ENCODE measurements around the gene ASAP2.

The ASAP2 gene

GRCh38 chr2:9391961-9392720, 185.5 kb downstream of the ASAP2 start:
- Histone ChIP-seq H2BK120ac (ENCODE audit: low read depth, low read length) (no peak overlapping the region), H3K23ac (ENCODE audit: low read depth, low read length, poor library complexity) (no peak overlapping the region), H4K91ac (ENCODE audit: low read depth, low read length, poor library complexity) (no peak overlapping the region), H3K27ac (replicated peaks; ENCODE audit: low read length) (no peak overlapping the region), H3K36me3 (replicated peaks in 1 of 2; ENCODE audit: control insufficient read depth in 2 of 2, insufficient read depth in 2 of 2, low read length in 2 of 2) (peaks cover 28 to 91% of the 10 kb centered on the region in 2 donors), H3K9ac (ENCODE audit: low read depth, low read length, poor library complexity) (no peak overlapping the region), H2BK5ac (ENCODE audit: low read length) (no peak overlapping the region), H2BK15ac (ENCODE audit: low read length) (no peak overlapping the region), H3K14ac (ENCODE audit: low read length) (no peak overlapping the region), H3K79me1 (ENCODE audit: low read depth, low read length) (no peaks in the 10 kb centered on the region), H2BK12ac (ENCODE audit: low read length) (no peak overlapping the region), H4K8ac (ENCODE audit: low read depth, low read length) (no peak overlapping the region), H3K4me3 (ENCODE audit: low read length in 2 of 2) (no peak overlapping the region), H3K18ac (ENCODE audit: low read length) (peak overlapping the region; percentile 11), H2AFZ (ENCODE audit: low read length) (no peak overlapping the region), H2AK5ac (ENCODE audit: low read depth, low read length) (no peak overlapping the region), H3K9me3 (replicated peaks in 1 of 2; ENCODE audit: control insufficient read depth in 2 of 2, insufficient read depth in 1 of 2, low read depth in 1 of 2, low read length in 2 of 2) (no peaks in the 10 kb centered on the region), H3K27me3 (ENCODE audit: control insufficient read depth in 3 of 3, insufficient read depth in 3 of 3, low read depth in 1 of 3, low read length in 3 of 3) (no peaks in the 10 kb centered on the region), H3K4me1 (ENCODE audit: control insufficient read depth in 2 of 2, insufficient read depth in 1 of 2, low read depth in 1 of 2, low read length in 2 of 2) (peaks cover 9 to 13% of the 10 kb centered on the region in 2 donors), H3K4ac (ENCODE audit: low read length) (no peak overlapping the region), H3K4me2 (ENCODE audit: insufficient read depth, low read length, poor library complexity, severe bottlenecking) (no peak overlapping the region)
- no CpG with 5 or more reads among the region's 13 CpGs for WGBS, 2 donors (ENCODE audit: extremely low coverage in 2 of 2, insufficient read length in 2 of 2, insufficient replicate concordance in 1 of 2)
- no peak for DNase-seq (ENCODE audit: low spot score)

- Histone ChIP-seq H3K27ac (replicated peaks; ENCODE audit: low read length) (peak overlapping the region; percentile 64), H3K23ac (ENCODE audit: low read depth, low read length, poor library complexity) (no peak overlapping the region), H3K14ac (ENCODE audit: low read length) (no peak overlapping the region), H3K4ac (ENCODE audit: low read length) (no peak overlapping the region), H2AK5ac (ENCODE audit: low read depth, low read length) (no peak overlapping the region), H4K91ac (ENCODE audit: low read depth, low read length, poor library complexity) (no peak overlapping the region), H3K4me1 (ENCODE audit: control insufficient read depth in 2 of 2, insufficient read depth in 1 of 2, low read depth in 1 of 2, low read length in 2 of 2) (peaks cover 9 to 13% of the 10 kb centered on the region in 2 donors), H3K79me1 (ENCODE audit: low read depth, low read length) (no peaks in the 10 kb centered on the region), H2BK5ac (ENCODE audit: low read length) (no peak overlapping the region), H3K27me3 (ENCODE audit: control insufficient read depth in 3 of 3, insufficient read depth in 3 of 3, low read depth in 1 of 3, low read length in 3 of 3) (no peaks in the 10 kb centered on the region), H3K36me3 (replicated peaks in 1 of 2; ENCODE audit: control insufficient read depth in 2 of 2, insufficient read depth in 2 of 2, low read length in 2 of 2) (peaks cover 23 to 87% of the 10 kb centered on the region in 2 donors), H2BK12ac (ENCODE audit: low read length) (no peak overlapping the region), H3K18ac (ENCODE audit: low read length) (peak overlapping the region; percentile 63), H2BK15ac (ENCODE audit: low read length) (no peak overlapping the region), H2AFZ (ENCODE audit: low read length) (peak overlapping the region; percentile 41), H2BK120ac (ENCODE audit: low read depth, low read length) (no peak overlapping the region), H3K4me2 (ENCODE audit: insufficient read depth, low read length, poor library complexity, severe bottlenecking) (no peak overlapping the region), H3K9me3 (replicated peaks in 1 of 2; ENCODE audit: control insufficient read depth in 2 of 2, insufficient read depth in 1 of 2, low read depth in 1 of 2, low read length in 2 of 2) (no peaks in the 10 kb centered on the region), H3K4me3 (ENCODE audit: low read length in 2 of 2) (no peak overlapping the region), H4K8ac (ENCODE audit: low read depth, low read length) (no peak overlapping the region), H3K9ac (ENCODE audit: low read depth, low read length, poor library complexity) (no peak overlapping the region)
- DNase-seq (ENCODE audit: low spot score): no peak
- WGBS, 2 donors (ENCODE audit: extremely low coverage in 2 of 2, insufficient read length in 2 of 2, insufficient replicate concordance in 1 of 2): no CpG with 5 or more reads among the region's 28 CpGs
These were observed 186.5 kb downstream of the ASAP2 start for GRCh38 chr2:9392898-9393765.

- Histone ChIP-seq H3K4me2 (ENCODE audit: insufficient read depth, low read length, poor library complexity, severe bottlenecking) (no peak overlapping the region), H2AK5ac (ENCODE audit: low read depth, low read length) (no peak overlapping the region), H3K27me3 (ENCODE audit: control insufficient read depth in 3 of 3, insufficient read depth in 3 of 3, low read depth in 1 of 3, low read length in 3 of 3) (no peaks in the 10 kb centered on the region), H2BK12ac (ENCODE audit: low read length) (no peak overlapping the region), H3K4me3 (ENCODE audit: low read length in 2 of 2) (no peak overlapping the region), H3K9me3 (replicated peaks in 1 of 2; ENCODE audit: control insufficient read depth in 2 of 2, insufficient read depth in 1 of 2, low read depth in 1 of 2, low read length in 2 of 2) (no peaks in the 10 kb centered on the region), H4K91ac (ENCODE audit: low read depth, low read length, poor library complexity) (no peak overlapping the region), H3K9ac (ENCODE audit: low read depth, low read length, poor library complexity) (no peak overlapping the region), H3K14ac (ENCODE audit: low read length) (no peak overlapping the region), H3K4ac (ENCODE audit: low read length) (no peak overlapping the region), H2BK120ac (ENCODE audit: low read depth, low read length) (no peak overlapping the region), H2BK5ac (ENCODE audit: low read length) (no peak overlapping the region), H3K36me3 (replicated peaks in 1 of 2; ENCODE audit: control insufficient read depth in 2 of 2, insufficient read depth in 2 of 2, low read length in 2 of 2) (peaks cover 21 to 81% of the 10 kb centered on the region in 2 donors), H2AFZ (ENCODE audit: low read length) (no peak overlapping the region), H3K79me1 (ENCODE audit: low read depth, low read length) (no peaks in the 10 kb centered on the region), H3K27ac (replicated peaks; ENCODE audit: low read length) (no peak overlapping the region), H3K18ac (ENCODE audit: low read length) (no peak overlapping the region), H3K4me1 (ENCODE audit: control insufficient read depth in 2 of 2, insufficient read depth in 1 of 2, low read depth in 1 of 2, low read length in 2 of 2) (peaks cover 11 to 13% of the 10 kb centered on the region in 2 donors), H4K8ac (ENCODE audit: low read depth, low read length) (no peak overlapping the region), H3K23ac (ENCODE audit: low read depth, low read length, poor library complexity) (no peak overlapping the region), H2BK15ac (ENCODE audit: low read length) (no peak overlapping the region)
- no CpG with 5 or more reads among the region's 15 CpGs for WGBS, 2 donors (ENCODE audit: extremely low coverage in 2 of 2, insufficient read length in 2 of 2, insufficient replicate concordance in 1 of 2)
- DNase-seq (ENCODE audit: low spot score): no peak
These were observed 188.2 kb downstream of the ASAP2 start for GRCh38 chr2:9394816-9395215.

- Histone ChIP-seq H3K4ac (ENCODE audit: low read length) (no peak overlapping the region), H4K8ac (ENCODE audit: low read depth, low read length) (no peak overlapping the region), H2BK12ac (ENCODE audit: low read length) (no peak overlapping the region), H3K4me2 (ENCODE audit: insufficient read depth, low read length, poor library complexity, severe bottlenecking) (no peak overlapping the region), H3K23ac (ENCODE audit: low read depth, low read length, poor library complexity) (no peak overlapping the region), H4K91ac (ENCODE audit: low read depth, low read length, poor library complexity) (no peak overlapping the region), H2BK15ac (ENCODE audit: low read length) (no peak overlapping the region), H3K18ac (ENCODE audit: low read length) (no peak overlapping the region), H3K9ac (ENCODE audit: low read depth, low read length, poor library complexity) (no peak overlapping the region), H2AK5ac (ENCODE audit: low read depth, low read length) (no peak overlapping the region), H3K14ac (ENCODE audit: low read length) (no peak overlapping the region), H2AFZ (ENCODE audit: low read length) (no peak overlapping the region), H3K27ac (replicated peaks; ENCODE audit: low read length) (no peak overlapping the region), H3K9me3 (replicated peaks in 1 of 2; ENCODE audit: control insufficient read depth in 2 of 2, insufficient read depth in 1 of 2, low read depth in 1 of 2, low read length in 2 of 2) (no peaks in the 10 kb centered on the region), H2BK120ac (ENCODE audit: low read depth, low read length) (no peak overlapping the region), H3K36me3 (replicated peaks in 1 of 2; ENCODE audit: control insufficient read depth in 2 of 2, insufficient read depth in 2 of 2, low read length in 2 of 2) (peaks cover 15 to 76% of the 10 kb centered on the region in 2 donors), H3K27me3 (ENCODE audit: control insufficient read depth in 3 of 3, insufficient read depth in 3 of 3, low read depth in 1 of 3, low read length in 3 of 3) (no peaks in the 10 kb centered on the region), H3K4me1 (ENCODE audit: control insufficient read depth in 2 of 2, insufficient read depth in 1 of 2, low read depth in 1 of 2, low read length in 2 of 2) (peaks cover 12 to 13% of the 10 kb centered on the region in 2 donors), H3K79me1 (ENCODE audit: low read depth, low read length) (no peaks in the 10 kb centered on the region), H3K4me3 (ENCODE audit: low read length in 2 of 2) (peak overlapping the region in 1 of 2 donors; percentile 5), H2BK5ac (ENCODE audit: low read length) (no peak overlapping the region)
- no CpG with 5 or more reads among the region's 14 CpGs for WGBS, 2 donors (ENCODE audit: extremely low coverage in 2 of 2, insufficient read length in 2 of 2, insufficient replicate concordance in 1 of 2)
- DNase-seq (ENCODE audit: low spot score): no peak
These were observed 190.6 kb downstream of the ASAP2 start for GRCh38 chr2:9397201-9397600.
